ENCODE data around the gene HYOU1.

Gene HYOU1

GRCh38 chr11:119025541-119025940 is 31.5 kb downstream of the HYOU1 start:
- Histone ChIP-seq H3F3A (ENCODE audit: insufficient read depth, low read length) (no peaks in the 10 kb centered on the region), H3K9me3 (ENCODE audit: low read length) (no peaks in the 10 kb centered on the region), H3K27me3 (ENCODE audit: insufficient read depth, low read length) (no peaks in the 10 kb centered on the region), H3K27ac (ENCODE audit: low read depth, low read length, poor library complexity, severe bottlenecking) (peak overlapping the region; percentile 2), H3K4me1 (ENCODE audit: insufficient read depth, low read length, severe bottlenecking) (peaks cover 19% of the 10 kb centered on the region), H3K4me2 (ENCODE audit: low read length) (no peak overlapping the region), H3K9ac (ENCODE audit: low read length) (no peak overlapping the region), H2AFZ (ENCODE audit: low read length) (no peak overlapping the region), H3K36me3 (ENCODE audit: insufficient read depth, low read length) (peaks cover 78% of the 10 kb centered on the region), H3K9me2 (ENCODE audit: low read depth, low read length) (no peaks in the 10 kb centered on the region), H3K79me2 (ENCODE audit: insufficient read depth, low read length) (0 out of 2 replicates have a peak, but pooled peaks cover 5% of the 10 kb centered on the region), H4K20me1 (ENCODE audit: insufficient read depth, low read length) (no peaks in the 10 kb centered on the region), H3K4me3 (ENCODE audit: low read depth, low read length, poor library complexity, severe bottlenecking) (no peak overlapping the region)
- TF ChIP-seq EZH2 (IDR thresholded peaks at IDR 0.05; ENCODE audit: borderline replicate concordance, low read length) = no peak
- TF ChIP-seq, protein P1, sequence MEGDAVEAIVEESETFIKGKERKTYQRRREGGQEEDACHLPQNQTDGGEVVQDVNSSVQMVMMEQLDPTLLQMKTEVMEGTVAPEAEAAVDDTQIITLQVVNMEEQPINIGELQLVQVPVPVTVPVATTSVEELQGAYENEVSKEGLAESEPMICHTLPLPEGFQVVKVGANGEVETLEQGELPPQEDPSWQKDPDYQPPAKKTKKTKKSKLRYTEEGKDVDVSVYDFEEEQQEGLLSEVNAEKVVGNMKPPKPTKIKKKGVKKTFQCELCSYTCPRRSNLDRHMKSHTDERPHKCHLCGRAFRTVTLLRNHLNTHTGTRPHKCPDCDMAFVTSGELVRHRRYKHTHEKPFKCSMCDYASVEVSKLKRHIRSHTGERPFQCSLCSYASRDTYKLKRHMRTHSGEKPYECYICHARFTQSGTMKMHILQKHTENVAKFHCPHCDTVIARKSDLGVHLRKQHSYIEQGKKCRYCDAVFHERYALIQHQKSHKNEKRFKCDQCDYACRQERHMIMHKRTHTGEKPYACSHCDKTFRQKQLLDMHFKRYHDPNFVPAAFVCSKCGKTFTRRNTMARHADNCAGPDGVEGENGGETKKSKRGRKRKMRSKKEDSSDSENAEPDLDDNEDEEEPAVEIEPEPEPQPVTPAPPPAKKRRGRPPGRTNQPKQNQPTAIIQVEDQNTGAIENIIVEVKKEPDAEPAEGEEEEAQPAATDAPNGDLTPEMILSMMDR (IDR thresholded peaks at IDR 0.05; ENCODE audit: low read length) = no peak

- H3K4me1 ChIP-seq (ENCODE audit: insufficient read depth, low read length, severe bottlenecking) = peaks cover 22% of the 10 kb centered on the region
- no peaks in the 10 kb centered on the region for H4K20me1 ChIP-seq (ENCODE audit: insufficient read depth, low read length)
- H3K9ac ChIP-seq (ENCODE audit: low read length) = no peak overlapping the region
- peak overlapping the region; percentile 2 for H3K27ac ChIP-seq (ENCODE audit: low read depth, low read length, poor library complexity, severe bottlenecking)
- H3F3A ChIP-seq (ENCODE audit: insufficient read depth, low read length) = no peaks in the 10 kb centered on the region
- H3K79me2 ChIP-seq (ENCODE audit: insufficient read depth, low read length) = 0 out of 2 replicates have a peak, but pooled peaks cover 7% of the 10 kb centered on the region
- H3K9me2 ChIP-seq (ENCODE audit: low read depth, low read length) = no peaks in the 10 kb centered on the region
- H3K36me3 ChIP-seq (ENCODE audit: insufficient read depth, low read length) = peaks cover 78% of the 10 kb centered on the region
- H3K4me3 ChIP-seq (ENCODE audit: low read depth, low read length, poor library complexity, severe bottlenecking) = no peak overlapping the region
- no peaks in the 10 kb centered on the region for H3K27me3 ChIP-seq (ENCODE audit: insufficient read depth, low read length)
- H2AFZ ChIP-seq (ENCODE audit: low read length) = no peak overlapping the region
- H3K4me2 ChIP-seq (ENCODE audit: low read length) = no peak overlapping the region
- TF ChIP-seq, protein P1 (IDR thresholded peaks at IDR 0.05; ENCODE audit: low read length) = no peak
- no peak for TF ChIP-seq EZH2 (IDR thresholded peaks at IDR 0.05; ENCODE audit: borderline replicate concordance, low read length)
- H3K9me3 ChIP-seq (ENCODE audit: low read length) = no peaks in the 10 kb centered on the region
These were observed 31.9 kb downstream of the HYOU1 start for GRCh38 chr11:119025099-119025473.

DNA sequence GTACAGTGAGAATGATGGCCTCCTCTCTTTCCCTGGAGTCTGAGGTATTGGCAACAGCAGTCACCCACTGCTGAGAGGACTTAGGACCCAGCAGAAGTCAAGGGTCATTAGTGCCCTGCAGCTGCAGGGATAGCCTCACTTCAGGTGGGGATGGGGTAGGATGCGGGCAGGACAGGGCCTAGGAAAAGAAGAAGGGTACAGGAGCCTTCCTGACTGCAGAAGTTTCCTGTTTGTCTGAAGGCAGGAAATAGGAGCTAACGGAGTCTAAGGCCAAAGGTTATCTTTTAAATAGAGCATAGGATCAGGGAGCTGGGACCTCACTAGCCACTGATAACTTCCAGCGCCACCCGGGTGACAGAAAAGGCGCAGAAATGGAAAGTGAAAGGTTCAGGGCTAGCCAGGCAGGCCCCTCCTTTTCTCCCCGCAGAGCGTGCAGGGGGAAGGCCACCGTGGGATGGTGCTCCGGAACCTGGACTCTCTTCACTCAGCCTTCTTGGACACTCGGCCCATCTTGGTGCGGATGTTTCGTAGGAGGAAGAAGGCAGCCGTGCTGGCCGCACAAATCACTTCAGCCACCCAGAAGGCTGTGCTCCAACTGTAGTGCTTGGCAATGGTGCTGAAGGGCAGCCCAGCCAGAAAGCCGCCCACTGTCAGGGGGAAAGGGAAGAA is 32.4 kb downstream of the HYOU1 start:
- Histone ChIP-seq H3K27ac (ENCODE audit: low read depth, low read length, poor library complexity, severe bottlenecking) (no peak overlapping the region), H3K4me1 (ENCODE audit: insufficient read depth, low read length, severe bottlenecking) (peaks cover 23% of the 10 kb centered on the region), H3K27me3 (ENCODE audit: insufficient read depth, low read length) (no peaks in the 10 kb centered on the region), H3K4me2 (ENCODE audit: low read length) (no peak overlapping the region), H4K20me1 (ENCODE audit: insufficient read depth, low read length) (no peaks in the 10 kb centered on the region), H3K4me3 (ENCODE audit: low read depth, low read length, poor library complexity, severe bottlenecking) (no peak overlapping the region), H3K9me2 (ENCODE audit: low read depth, low read length) (no peaks in the 10 kb centered on the region), H3K36me3 (ENCODE audit: insufficient read depth, low read length) (peaks cover 81% of the 10 kb centered on the region), H2AFZ (ENCODE audit: low read length) (no peak overlapping the region), H3K79me2 (ENCODE audit: insufficient read depth, low read length) (peaks cover 8% of the 10 kb centered on the region; the same call in 1 of the 2 replicates), H3K9me3 (ENCODE audit: low read length) (no peaks in the 10 kb centered on the region), H3K9ac (ENCODE audit: low read length) (no peak overlapping the region), H3F3A (ENCODE audit: insufficient read depth, low read length) (no peaks in the 10 kb centered on the region)
- TF ChIP-seq, protein P1 (IDR thresholded peaks at IDR 0.05; ENCODE audit: low read length) = no peak
- no peak for TF ChIP-seq EZH2 (IDR thresholded peaks at IDR 0.05; ENCODE audit: borderline replicate concordance, low read length)

Data from OCI-LY1 (cell line).